Measurements from ENCODE around the gene RPL11. TPM values are rescaled to one million over a fixed set of nuclear protein-coding genes. Genes with fewer than 3 reads are reported as not detected.

Gene RPL11
- total RNA-seq, 2 donors from 2014 or later: 1,338 to 1,473 TPM

DNA sequence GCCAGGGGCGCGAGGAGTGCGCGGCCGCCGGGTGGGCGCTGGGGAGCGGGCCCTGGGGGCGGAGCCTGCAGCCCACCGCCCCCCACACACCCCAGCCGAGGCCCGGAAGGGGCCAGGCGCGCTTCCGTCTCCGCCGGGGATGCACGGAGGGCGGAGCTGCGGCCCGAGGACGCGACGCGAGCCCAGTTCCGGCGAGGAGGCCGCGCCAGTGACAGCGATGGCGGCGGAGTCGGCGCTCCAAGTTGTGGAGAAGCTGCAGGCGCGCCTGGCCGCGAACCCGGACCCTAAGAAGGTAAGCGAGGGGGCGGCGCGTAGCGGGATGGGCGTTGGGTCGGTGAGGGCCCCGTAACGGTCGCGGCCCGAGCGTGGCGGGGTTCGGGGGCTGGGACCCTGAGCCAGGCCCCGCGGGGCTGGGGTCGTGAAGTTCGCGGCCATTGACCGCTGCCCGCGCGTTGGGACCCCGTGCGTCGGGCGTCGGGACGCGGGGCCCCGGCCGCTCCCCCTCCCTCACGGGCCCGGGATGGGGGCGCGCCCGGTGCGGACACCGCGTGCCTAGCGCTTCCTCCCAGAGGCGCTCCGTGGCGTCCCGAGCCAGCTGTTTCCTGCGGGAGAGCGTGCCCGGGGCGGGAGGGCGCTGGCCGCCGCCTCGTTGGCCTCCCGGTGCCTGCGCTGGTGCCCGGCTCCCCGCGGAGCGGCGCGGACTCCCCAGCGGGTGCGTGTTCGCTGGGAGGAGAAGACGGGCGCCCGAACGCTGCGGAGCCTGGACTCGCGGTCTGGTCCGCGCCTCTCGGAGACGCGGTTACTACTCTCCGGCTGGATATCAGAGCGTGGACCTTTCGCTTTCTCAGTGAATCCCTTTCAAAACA, 51.9 kb downstream of the RPL11 start, which contains the start of gene ELOA:
Gene ELOA, plus strand, starts transcription at position 185 of the 866 bp plus-strand sequence. Its CDS starts 33 bp downstream, at position 218.
- H3K27ac Mint-ChIP-seq: peak within 1 kb of the TSS; percentile 83
- Histone ChIP-seq H3K4me3 (ENCODE audit: low read length) (peak within 1 kb of the TSS; percentile 98), H3K27ac (ENCODE audit: low read depth, low read length) (peak within 1 kb of the TSS; percentile 49), H3K9ac (ENCODE audit: extremely low read depth, low read length, poor library complexity, severe bottlenecking) (peak within 1 kb of the TSS; percentile 61), H3K27me3 (ENCODE audit: control insufficient read depth, insufficient read depth, low read length, poor library complexity, severe bottlenecking) (no peaks in the 10 kb centered on the region), H3K36me3 (ENCODE audit: control insufficient read depth, insufficient read depth, low read length) (peaks cover 21% of the 10 kb centered on the region), H3K9me3 (ENCODE audit: control insufficient read depth, low read length) (no peaks in the 10 kb centered on the region), H3K4me1 (ENCODE audit: control insufficient read depth, insufficient read depth, low read length) (peaks cover 2% of the 10 kb centered on the region)
- WGBS, 2 experiments (ENCODE audit: insufficient coverage in 1 of 2, insufficient read length in 1 of 2): 0% methylated on average over 24 to 119 of the region's 119 CpGs
- peak; percentile 88 for DNase-seq
- H3K9me3 Mint-ChIP-seq: no peaks in the 10 kb centered on the region
- TF ChIP-seq, protein P1, sequence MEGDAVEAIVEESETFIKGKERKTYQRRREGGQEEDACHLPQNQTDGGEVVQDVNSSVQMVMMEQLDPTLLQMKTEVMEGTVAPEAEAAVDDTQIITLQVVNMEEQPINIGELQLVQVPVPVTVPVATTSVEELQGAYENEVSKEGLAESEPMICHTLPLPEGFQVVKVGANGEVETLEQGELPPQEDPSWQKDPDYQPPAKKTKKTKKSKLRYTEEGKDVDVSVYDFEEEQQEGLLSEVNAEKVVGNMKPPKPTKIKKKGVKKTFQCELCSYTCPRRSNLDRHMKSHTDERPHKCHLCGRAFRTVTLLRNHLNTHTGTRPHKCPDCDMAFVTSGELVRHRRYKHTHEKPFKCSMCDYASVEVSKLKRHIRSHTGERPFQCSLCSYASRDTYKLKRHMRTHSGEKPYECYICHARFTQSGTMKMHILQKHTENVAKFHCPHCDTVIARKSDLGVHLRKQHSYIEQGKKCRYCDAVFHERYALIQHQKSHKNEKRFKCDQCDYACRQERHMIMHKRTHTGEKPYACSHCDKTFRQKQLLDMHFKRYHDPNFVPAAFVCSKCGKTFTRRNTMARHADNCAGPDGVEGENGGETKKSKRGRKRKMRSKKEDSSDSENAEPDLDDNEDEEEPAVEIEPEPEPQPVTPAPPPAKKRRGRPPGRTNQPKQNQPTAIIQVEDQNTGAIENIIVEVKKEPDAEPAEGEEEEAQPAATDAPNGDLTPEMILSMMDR (conservative IDR thresholded peaks at IDR 0.05): no peak
- H3K4me1 Mint-ChIP-seq: peaks cover 22% of the 10 kb centered on the region
- H3K36me3 Mint-ChIP-seq (ENCODE audit: low read depth): peaks cover 15% of the 10 kb centered on the region
- no peaks in the 10 kb centered on the region for H3K27me3 Mint-ChIP-seq (ENCODE audit: insufficient read depth)
- H3K4me3 Mint-ChIP-seq: peak within 1 kb of the TSS; percentile 81

DNA sequence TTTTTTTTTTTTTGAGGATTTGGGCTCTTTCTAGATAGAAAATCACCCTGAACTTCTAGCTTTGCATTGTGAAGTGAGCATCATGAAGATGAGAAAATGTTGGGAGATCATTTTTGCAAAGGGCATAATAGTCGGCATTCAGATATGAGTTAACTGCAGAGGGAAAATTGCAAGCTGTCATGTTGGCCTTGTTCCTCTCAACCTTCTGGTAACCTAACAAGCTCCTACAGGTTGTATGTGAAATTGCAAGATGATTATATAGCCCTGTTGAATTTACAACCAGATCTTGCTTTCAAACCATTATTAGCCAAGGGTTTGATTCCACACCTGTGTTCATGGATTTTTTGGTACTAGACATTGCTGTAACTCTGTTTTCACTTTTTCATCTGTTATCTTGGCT, 53.9 kb downstream of the RPL11 start:
- WGBS, 2 experiments (ENCODE audit: insufficient coverage in 1 of 2, insufficient read length in 1 of 2): 95% methylated on average over 1 of the region's 1 CpG; no CpG with 5 or more reads in 1 of the 2 experiments

More for the DNA sequence above, 53.9 kb downstream of the RPL11 start:
- H3K4me1 ChIP-seq (ENCODE audit: control insufficient read depth, insufficient read depth, low read length): peaks cover 2% of the 10 kb centered on the region
- TF ChIP-seq, protein P1 (conservative IDR thresholded peaks at IDR 0.05): peak; percentile 63
- no peak for DNase-seq
- no peak overlapping the region for H3K4me3 ChIP-seq (ENCODE audit: low read length)
- Mint-ChIP-seq H3K36me3 (ENCODE audit: low read depth) (peaks cover 21% of the 10 kb centered on the region), H3K4me3 (peak overlapping the region; percentile 81), H3K9me3 (no peaks in the 10 kb centered on the region), H3K27me3 (ENCODE audit: insufficient read depth) (no peaks in the 10 kb centered on the region), H3K4me1 (peaks cover 22% of the 10 kb centered on the region), H3K27ac (peak overlapping the region; percentile 26)
- no peak overlapping the region for H3K27ac ChIP-seq (ENCODE audit: low read depth, low read length)
- no peaks in the 10 kb centered on the region for H3K27me3 ChIP-seq (ENCODE audit: control insufficient read depth, insufficient read depth, low read length, poor library complexity, severe bottlenecking)
- H3K9ac ChIP-seq (ENCODE audit: extremely low read depth, low read length, poor library complexity, severe bottlenecking): no peak overlapping the region
- no peaks in the 10 kb centered on the region for H3K9me3 ChIP-seq (ENCODE audit: control insufficient read depth, low read length)
- H3K36me3 ChIP-seq (ENCODE audit: control insufficient read depth, insufficient read depth, low read length): peaks cover 36% of the 10 kb centered on the region

Other genes starting within 250 kb of the RPL11 start
- 10 to 100 TPM; 78.7 to 91.0 TPM for gene ASAP3, start 207.6 kb upstream of the RPL11 start, total RNA-seq
- gene E2F2, start 160.6 kb upstream of the RPL11 start, total RNA-seq: 1 to 10 TPM; 7.3 to 9.8 TPM
- gene ID3, start 132.3 kb upstream of the RPL11 start, total RNA-seq: 100 to 1,000 TPM; 281 to 338 TPM
- gene ELOA, start 51.7 kb downstream of the RPL11 start, total RNA-seq: 10 to 100 TPM; 33.3 to 42.4 TPM
- 10 to 100 TPM; 62.5 to 71.3 TPM for gene PITHD1, start 86.6 kb downstream of the RPL11 start, total RNA-seq
- gene LYPLA2, start 99.3 kb downstream of the RPL11 start, total RNA-seq: 100 to 1,000 TPM; 103 to 107 TPM
- gene GALE, start 108.9 kb downstream of the RPL11 start, total RNA-seq: 10 to 100 TPM; 60.4 to 66.0 TPM
- gene HMGCL, start 133.6 kb downstream of the RPL11 start, total RNA-seq: 10 to 100 TPM; 24.0 to 41.7 TPM
- gene FUCA1, start 176.5 kb downstream of the RPL11 start, total RNA-seq: 10 to 100 TPM in 1 of 2 donors, 1 to 10 TPM in 1; 9.7 to 14.0 TPM
- not detected for gene CNR2, start 221.6 kb downstream of the RPL11 start, total RNA-seq

Data from endodermal cell (in vitro differentiated cells).